Smooth muscle cell (in vitro differentiated cells): ENCODE data around the gene TDG. TPM values are rescaled to one million over a fixed set of nuclear protein-coding genes. Genes with fewer than 3 reads are reported as not detected.

Source experiments
- DNase-seq: peaks from one replicate; lab custom pipeline; 2025; ENCODE audit not compliant: unreplicated experiment; lab: John Stamatoyannopoulos, UW
- H2AFZ ChIP-seq: fragments of 200-600 bp; sonication (generic); 2 replicates; pipeline ENCODE4 v1.6.0; 2016; ENCODE audit warnings: antibody characterized with exemption, low read depth, mild to moderate bottlenecking
- H3F3A ChIP-seq: fragments of 200-600 bp; sonication (generic); 2 replicates; pipeline ENCODE4 v1.6.0; 2017; ENCODE audit warnings: antibody characterized with exemption, low read depth
- H3K27ac ChIP-seq: fragments of 200-600 bp; sonication (generic); 2 replicates; pipeline ENCODE4 v1.5.1; 2016; ENCODE audit warnings: low read depth, mild to moderate bottlenecking
- H3K27me3 ChIP-seq: fragments of 200-600 bp; sonication (generic); 2 replicates; pipeline ENCODE4 v1.6.1; 2016; ENCODE audit warnings: low read depth, mild to moderate bottlenecking
- H3K36me3 ChIP-seq: fragments of 200-600 bp; sonication (generic); 2 replicates; pipeline ENCODE4 v1.5.1; 2016; ENCODE audit warnings: low read depth
- H3K4me1 ChIP-seq: fragments of 200-600 bp; sonication (generic); 2 replicates; pipeline ENCODE4 v1.5.1; 2016; ENCODE audit warnings: low read depth
- H3K4me2 ChIP-seq: fragments of 200-600 bp; sonication (generic); 2 replicates; pipeline ENCODE4 v1.6.0; 2016; ENCODE audit warnings: mild to moderate bottlenecking
- H3K4me3 ChIP-seq: fragments of 200-600 bp; sonication (generic); 2 replicates; pipeline ENCODE4 v1.5.1; 2016; ENCODE audit warnings: mild to moderate bottlenecking
- H3K79me2 ChIP-seq: fragments of 200-600 bp; sonication (generic); 2 replicates; pipeline ENCODE4 v1.6.0; 2016; ENCODE audit warnings: low read depth, mild to moderate bottlenecking
- H3K9ac ChIP-seq: fragments of 200-600 bp; sonication (generic); 2 replicates; pipeline ENCODE4 v1.6.0; 2016; ENCODE audit warnings: low read depth
- H3K9me3 ChIP-seq: fragments of 200-600 bp; sonication (generic); replicated peaks from 2 replicates; pipeline ENCODE4 v1.5.1; 2016; ENCODE audit warnings: low read depth
- H4K20me1 ChIP-seq: fragments of 200-600 bp; sonication (generic); 2 replicates; pipeline ENCODE4 v1.6.0; 2016; ENCODE audit warnings: low read depth
- CTCF ChIP-seq: fragments of 200-600 bp; sonication (generic); IDR thresholded peaks from 2 replicates; pipeline ENCODE4 v1.5.1; 2017; ENCODE audit warnings: borderline replicate concordance, mild to moderate bottlenecking, antibody characterized with exemption; ENCODE audit not compliant: insufficient read depth, poor library complexity, severe bottlenecking
- WGBS: methylation state at CpG from one replicate; pipeline ENCODE4 v1.1.7; 2016; ENCODE audit warnings: low lambda C conversion rate; 5-methylcytosine and 5-hydroxymethylcytosine counted together
- polyA plus RNA-seq: library from polyadenylated mRNA; unstranded; fragments of >200 nt; fragmentation: Nextera tagmentation; extraction: Ambion mirVana; gene quantifications from 2 replicates; pipeline ENCODE4 v1.2.1, GENCODE V29; 2016
- total RNA-seq: library from RNA; depleted of rRNA; stranded (reverse); fragments of >200 nt; gene quantifications from 2 replicates; pipeline ENCODE4 v1.2.3, GENCODE V29; 2014

The TDG gene
- total and polyA plus RNA-seq, 2 experiments from 2014 or later = 34.5 to 61.1 TPM

- H3F3A ChIP-seq = peaks cover 8% of the 10 kb centered on the region
- peaks cover 33% of the 10 kb centered on the region for H3K4me1 ChIP-seq
- H3K27ac ChIP-seq = peak overlapping the region; percentile 84
- TF ChIP-seq CTCF = no peak
- H3K36me3 ChIP-seq = peaks cover 23% of the 10 kb centered on the region
- no peaks in the 10 kb centered on the region for H3K9me3 ChIP-seq
- no peak for DNase-seq
- H3K79me2 ChIP-seq = peaks cover 58% of the 10 kb centered on the region
- peaks cover 54% of the 10 kb centered on the region for H4K20me1 ChIP-seq
- H3K4me2 ChIP-seq = peak overlapping the region; percentile 96
- H3K4me3 ChIP-seq = peak overlapping the region; percentile 89
- 2% methylated on average over 37 of the region's 37 CpGs for WGBS
- H2AFZ ChIP-seq = no peak overlapping the region
- no peaks in the 10 kb centered on the region for H3K27me3 ChIP-seq
- peak overlapping the region; percentile 94 for H3K9ac ChIP-seq
Observed at GRCh38 chr12:103930787-103931735, 34.6 kb upstream of the TDG start.

GRCh38 chr12:103933237-103933636 lies 32.4 kb upstream of the TDG start:
- no peak for TF ChIP-seq CTCF
- Histone ChIP-seq H3K4me3 (peak overlapping the region; percentile 89), H3F3A (peaks cover 25% of the 10 kb centered on the region), H4K20me1 (peaks cover 76% of the 10 kb centered on the region), H3K36me3 (peaks cover 43% of the 10 kb centered on the region), H3K27me3 (no peaks in the 10 kb centered on the region), H3K4me2 (peak overlapping the region; percentile 96), H3K79me2 (peaks cover 77% of the 10 kb centered on the region), H2AFZ (no peak overlapping the region), H3K9ac (peak overlapping the region; percentile 94), H3K27ac (peak overlapping the region; percentile 84), H3K9me3 (no peaks in the 10 kb centered on the region), H3K4me1 (peaks cover 33% of the 10 kb centered on the region)
- no peak for DNase-seq
- WGBS = 58% methylated on average over 2 of the region's 2 CpGs

- Histone ChIP-seq H3K4me3 (no peak overlapping the region), H3K9ac (no peak overlapping the region), H4K20me1 (peaks cover 97% of the 10 kb centered on the region), H3K27ac (peak overlapping the region; percentile 2), H3K36me3 (peaks cover 74% of the 10 kb centered on the region), H3K4me1 (peaks cover 21% of the 10 kb centered on the region), H2AFZ (no peak overlapping the region), H3K4me2 (no peak overlapping the region), H3K27me3 (no peaks in the 10 kb centered on the region), H3K9me3 (no peaks in the 10 kb centered on the region), H3F3A (peaks cover 32% of the 10 kb centered on the region), H3K79me2 (peaks cover 84% of the 10 kb centered on the region)
- no peak for TF ChIP-seq CTCF
- WGBS = 97% methylated on average over 3 of the region's 3 CpGs
- DNase-seq = no peak
Observed at GRCh38 chr12:103936679-103937078, 29.0 kb upstream of the TDG start.
